Upper lobe of left lung (tissue), 4 donors: Measurements from ENCODE around the gene UGT2A2.
"Not testable (repeated sequence)": the region's sequence is repeated elsewhere in the genome, so short reads cannot be mapped to it uniquely, and the experiment has no call there.

Experiments used
- CTCF ChIP-seq, 6 experiments: fragments of 450-650 bp in 4 of 6; fragments of 200-600 bp in 2 of 6; sonication (generic) in 2 of 6; IDR thresholded peaks; one replicate each; pipeline ENCODE4 v1.5.1; 2016 to 2019; ENCODE audit warnings: antibody characterized with exemption in 6 of 6
- POLR2A ChIP-seq, 4 donors: fragments of 450-650 bp; IDR thresholded peaks; one replicate each; pipeline ENCODE4 v1.5.1; 2016 to 2017; ENCODE audit warnings: antibody characterized with exemption in 4 of 4, mild to moderate bottlenecking in 2 of 4

GRCh38 chr4:69661130-69661803, 21.8 kb upstream of the UGT2A2 start:
- not testable (repeated sequence) for TF ChIP-seq CTCF, POLR2A (IDR thresholded peaks at IDR 0.05)
